LHCN-M2 (cell line): ENCODE data around the gene RHBDL2. TPM values are rescaled to one million over a fixed set of nuclear protein-coding genes. Genes with fewer than 3 reads are reported as not detected.
"Not testable (repeated sequence)": the region's sequence is repeated elsewhere in the genome, so short reads cannot be mapped to it uniquely, and the experiment has no call there.

Experiments
- DNase-seq: peaks from one replicate; pipeline ENCODE4 v3.0.0-alpha.2; 2012; ENCODE audit warnings: low read depth
- total RNA-seq: library from RNA; depleted of rRNA; stranded (reverse); fragments of >200 nt; gene quantifications from 2 replicates; pipeline ENCODE4 v1.2.3, GENCODE V29; 2014

Gene RHBDL2
- total RNA-seq, 1 experiment from 2014 or later: 0.17 TPM

- DNase-seq: no peak
Observed at GRCh38 chr1:38875811-38876210, 65.8 kb downstream of the RHBDL2 start.

- DNase-seq: peak; percentile 92
Observed at GRCh38 chr1:38873027-38873969, 68.3 kb downstream of the RHBDL2 start, which contains the start of gene MYCBP. Gene MYCBP, minus strand, starts transcription at chr1:38873348. Its CDS starts 43 bp downstream, at chr1:38873305.

- peak; percentile 61 for DNase-seq
Observed at GRCh38 chr1:38872401-38873026, 69.1 kb downstream of the RHBDL2 start.

GRCh38 chr1:38870996-38871395 is 70.6 kb downstream of the RHBDL2 start:
- DNase-seq: no peak

- DNase-seq: no peak
Observed at GRCh38 chr1:38867208-38867607, 74.4 kb downstream of the RHBDL2 start.

- no peak for DNase-seq
Observed at GRCh38 chr1:38865112-38865715, 76.4 kb downstream of the RHBDL2 start.

- no peak for DNase-seq
Observed at GRCh38 chr1:38860454-38860795, 81.2 kb downstream of the RHBDL2 start.

- peak; percentile 97 for DNase-seq
Observed at GRCh38 chr1:38859561-38860453, 81.8 kb downstream of the RHBDL2 start, which contains the start of gene RRAGC. Gene RRAGC, minus strand, starts transcription at chr1:38859772. Its CDS starts 126 bp downstream, at chr1:38859646.

GRCh38 chr1:38858833-38859560 is 82.6 kb downstream of the RHBDL2 start:
- peak; percentile 47 for DNase-seq

GRCh38 chr1:38852780-38853179 is 88.8 kb downstream of the RHBDL2 start:
- no peak for DNase-seq

- no peak for DNase-seq
Observed at GRCh38 chr1:38848071-38848470, 93.6 kb downstream of the RHBDL2 start.

GRCh38 chr1:38846210-38846609 is 95.4 kb downstream of the RHBDL2 start:
- no peak for DNase-seq

GRCh38 chr1:38845088-38845487 is 96.5 kb downstream of the RHBDL2 start:
- DNase-seq: not testable (repeated sequence)

GRCh38 chr1:38840281-38840680 is 101.3 kb downstream of the RHBDL2 start:
- no peak for DNase-seq

- DNase-seq: no peak
Observed at GRCh38 chr1:38839363-38839762, 102.3 kb downstream of the RHBDL2 start.

- DNase-seq: not testable (repeated sequence)
Observed at GRCh38 chr1:38836316-38836715, 105.3 kb downstream of the RHBDL2 start.
